ENCODE results near the gene MACROD2.

MACROD2 gene

DNA sequence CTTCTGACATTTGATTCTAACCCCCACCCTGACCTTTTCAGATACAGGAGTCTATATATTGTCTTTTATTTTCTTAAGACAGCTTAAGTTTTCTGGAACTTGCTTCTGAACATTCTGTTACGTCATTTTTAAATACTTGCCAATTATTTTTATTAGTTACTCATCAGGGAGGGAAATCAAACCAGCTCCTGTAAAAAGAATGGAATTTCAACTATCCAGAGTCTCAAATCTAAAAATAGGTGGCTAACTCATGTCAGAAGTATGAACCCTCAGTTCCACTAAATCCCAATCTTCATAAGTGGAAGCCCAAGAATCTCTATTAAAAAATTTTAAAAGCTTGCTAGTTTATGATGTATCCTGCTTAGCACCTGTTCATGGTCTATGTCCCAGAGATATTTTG lies 1677.9 kb downstream of the MACROD2 start:
- H3K4me3 ChIP-seq (ENCODE audit: control insufficient read depth, low read depth, low read length): no peak overlapping the region
- DNase-seq (ENCODE audit: low read depth): peak; percentile 70
- TF ChIP-seq, protein P1, sequence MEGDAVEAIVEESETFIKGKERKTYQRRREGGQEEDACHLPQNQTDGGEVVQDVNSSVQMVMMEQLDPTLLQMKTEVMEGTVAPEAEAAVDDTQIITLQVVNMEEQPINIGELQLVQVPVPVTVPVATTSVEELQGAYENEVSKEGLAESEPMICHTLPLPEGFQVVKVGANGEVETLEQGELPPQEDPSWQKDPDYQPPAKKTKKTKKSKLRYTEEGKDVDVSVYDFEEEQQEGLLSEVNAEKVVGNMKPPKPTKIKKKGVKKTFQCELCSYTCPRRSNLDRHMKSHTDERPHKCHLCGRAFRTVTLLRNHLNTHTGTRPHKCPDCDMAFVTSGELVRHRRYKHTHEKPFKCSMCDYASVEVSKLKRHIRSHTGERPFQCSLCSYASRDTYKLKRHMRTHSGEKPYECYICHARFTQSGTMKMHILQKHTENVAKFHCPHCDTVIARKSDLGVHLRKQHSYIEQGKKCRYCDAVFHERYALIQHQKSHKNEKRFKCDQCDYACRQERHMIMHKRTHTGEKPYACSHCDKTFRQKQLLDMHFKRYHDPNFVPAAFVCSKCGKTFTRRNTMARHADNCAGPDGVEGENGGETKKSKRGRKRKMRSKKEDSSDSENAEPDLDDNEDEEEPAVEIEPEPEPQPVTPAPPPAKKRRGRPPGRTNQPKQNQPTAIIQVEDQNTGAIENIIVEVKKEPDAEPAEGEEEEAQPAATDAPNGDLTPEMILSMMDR (conservative IDR thresholded peaks at IDR 0.05; ENCODE audit: control insufficient read depth, insufficient read depth, low read depth, low read length): no peak

DNA sequence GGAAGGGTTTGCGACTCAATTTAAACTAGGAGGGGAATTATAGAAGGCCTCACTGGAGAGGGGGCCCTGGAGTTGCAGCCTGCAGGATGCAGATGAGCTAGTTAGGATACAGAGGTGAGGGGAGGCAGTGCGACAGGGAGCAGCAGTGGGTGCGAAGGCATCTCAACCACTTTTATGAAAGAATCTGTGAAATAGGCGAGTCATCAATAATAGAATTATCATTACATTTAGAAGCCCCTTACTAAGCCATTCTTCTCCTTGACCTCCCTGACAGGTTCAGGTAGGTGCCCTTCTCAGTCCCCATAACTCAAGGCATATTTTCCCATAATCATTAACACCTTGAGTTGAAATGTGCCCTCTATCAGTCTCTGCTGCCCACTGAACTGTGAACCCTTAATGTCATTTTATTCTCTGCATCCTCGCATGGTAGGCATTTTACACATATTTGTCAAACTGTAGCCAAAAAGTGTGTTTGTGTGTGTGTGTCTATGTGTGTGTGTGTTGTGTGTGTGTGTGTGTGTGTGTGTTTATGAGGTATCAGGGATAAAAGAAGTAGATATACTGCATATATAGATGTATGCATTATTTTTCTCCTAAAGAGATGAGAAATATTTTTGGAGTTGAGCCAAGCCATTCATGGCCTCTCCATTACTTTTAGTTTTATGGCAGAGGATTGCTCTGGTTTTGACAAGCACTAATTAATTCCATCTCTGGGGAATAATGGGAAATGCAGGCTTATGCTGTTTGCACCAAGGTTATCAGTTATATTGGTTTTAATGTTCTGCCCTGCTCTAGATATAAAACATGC lies 1679.1 kb downstream of the MACROD2 start:
- DNase-seq (ENCODE audit: low read depth): peak; percentile 18
- TF ChIP-seq, protein P1 (conservative IDR thresholded peaks at IDR 0.05; ENCODE audit: control insufficient read depth, insufficient read depth, low read depth, low read length): no peak
- H3K4me3 ChIP-seq (ENCODE audit: control insufficient read depth, low read depth, low read length): no peak overlapping the region

DNA sequence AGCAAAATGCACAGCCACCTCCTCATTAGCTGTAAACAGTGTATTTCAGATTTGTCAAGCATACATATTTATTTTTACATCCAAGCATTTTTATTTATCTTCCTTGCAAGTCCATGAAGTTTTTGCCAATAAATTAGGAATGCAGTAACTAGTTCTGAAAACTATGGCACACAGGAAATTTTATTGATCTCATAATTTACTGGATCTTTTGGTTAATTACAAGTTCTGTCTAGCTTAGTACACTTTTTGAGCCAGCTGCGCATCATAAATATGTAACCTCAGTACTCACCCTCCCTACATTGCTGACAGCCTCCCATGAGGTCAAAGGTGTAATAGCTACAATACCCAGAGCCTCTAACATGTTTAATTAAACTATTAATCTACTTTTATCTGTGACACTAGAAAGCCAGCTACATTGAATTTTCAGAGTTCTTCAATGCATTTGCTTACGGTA lies 1679.8 kb downstream of the MACROD2 start:
- TF ChIP-seq, protein P1 (conservative IDR thresholded peaks at IDR 0.05; ENCODE audit: control insufficient read depth, insufficient read depth, low read depth, low read length): no peak

GRCh38 chr20:15675813-15676484 lies 1680.6 kb downstream of the MACROD2 start:
- no peak for DNase-seq (ENCODE audit: low read depth)

More for the DNA sequence above, 1679.8 kb downstream of the MACROD2 start:
- H3K4me3 ChIP-seq (ENCODE audit: control insufficient read depth, low read depth, low read length): no peak overlapping the region
- no peak for DNase-seq (ENCODE audit: low read depth)

DNA sequence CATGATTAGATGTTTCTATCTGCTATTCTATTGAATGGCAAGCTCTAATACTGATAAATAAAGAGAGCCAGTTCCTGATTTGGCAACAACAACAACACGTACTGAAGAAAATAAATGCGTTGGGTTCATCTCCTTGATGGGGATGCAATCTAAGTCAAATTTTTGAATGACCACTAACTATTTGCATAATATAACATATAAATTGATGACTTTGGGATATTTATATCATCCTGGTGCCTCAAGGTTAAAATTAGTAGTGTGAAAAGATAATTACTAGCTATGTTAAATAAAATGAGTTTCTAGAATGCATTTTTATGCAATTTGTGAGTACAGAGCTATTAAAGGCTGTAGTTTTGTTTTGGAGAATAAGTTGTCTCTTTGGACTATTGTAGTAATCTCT lies 1681.5 kb downstream of the MACROD2 start:
- no peak for DNase-seq (ENCODE audit: low read depth)

More at GRCh38 chr20:15675813-15676484, 1680.6 kb downstream of the MACROD2 start:
- TF ChIP-seq, protein P1 (conservative IDR thresholded peaks at IDR 0.05; ENCODE audit: control insufficient read depth, insufficient read depth, low read depth, low read length): no peak
- H3K4me3 ChIP-seq (ENCODE audit: control insufficient read depth, low read depth, low read length): no peak overlapping the region

GRCh38 chr20:15682690-15683089 lies 1687.4 kb downstream of the MACROD2 start:
- TF ChIP-seq, protein P1 (conservative IDR thresholded peaks at IDR 0.05; ENCODE audit: control insufficient read depth, insufficient read depth, low read depth, low read length): no peak
- H3K4me3 ChIP-seq (ENCODE audit: control insufficient read depth, low read depth, low read length): no peak overlapping the region
- DNase-seq (ENCODE audit: low read depth): peak; percentile 4

More for the DNA sequence above, 1681.5 kb downstream of the MACROD2 start:
- no peak overlapping the region for H3K4me3 ChIP-seq (ENCODE audit: control insufficient read depth, low read depth, low read length)
- TF ChIP-seq, protein P1 (conservative IDR thresholded peaks at IDR 0.05; ENCODE audit: control insufficient read depth, insufficient read depth, low read depth, low read length): no peak
